Naive thymus-derived CD8-positive, alpha-beta T cell (primary cell): ENCODE measurements around the gene TRPM7. TPM values are rescaled to one million over a fixed set of nuclear protein-coding genes. Genes with fewer than 3 reads are reported as not detected.
"Not testable (repeated sequence)": the region's sequence is repeated elsewhere in the genome, so short reads cannot be mapped to it uniquely, and the experiment has no call there.

Source experiments
- ATAC-seq, 2 donors: fragments of 150-1000 bp; cut with Tn5 transposase in 1 of 2; sonication (Bioruptor Pico), chemical (Tn5 transposase) in 1 of 2; 1 replicate in 1 of 2; 2 replicates in 1 of 2; pipeline ENCODE4 v1.10.0; 2021; ENCODE audit warnings: mild to moderate bottlenecking in 2 of 2, moderate library complexity in 2 of 2
- POLR2A ChIA-PET: fragments of 350-600 bp; sonication (Branson Sonifier 250); formaldehyde crosslinking; loops from one replicate; lab custom pipeline; 2021; ENCODE audit warnings: antibody characterized with exemption; lab: Charles Lee
- DNase-seq, 10 donors: peaks; one replicate each; pipeline versions ENCODE4 v3.0.0 to v3.0.0-alpha.2; 2020 to 2022
- H3K27ac Mint-ChIP-seq, 10 donors: one replicate each; pipeline ENCODE4 v1.8.0; 2020 to 2022; ENCODE audit warnings: mild to moderate bottlenecking in 10 of 10, mixed read lengths in 10 of 10, moderate library complexity in 4 of 10, inconsistent platforms in 1 of 10
- H3K27me3 Mint-ChIP-seq, 5 donors: one replicate each; pipeline ENCODE4 v1.8.0; 2021 to 2022; ENCODE audit warnings: mixed read lengths in 5 of 5
- H3K36me3 Mint-ChIP-seq, 3 donors: one replicate each; pipeline ENCODE4 v1.8.0; 2020 to 2022; ENCODE audit warnings: mixed read lengths in 3 of 3, mild to moderate bottlenecking in 2 of 3, inconsistent platforms in 1 of 3
- H3K4me1 Mint-ChIP-seq, 4 donors: one replicate each; pipeline ENCODE4 v1.8.0; 2021 to 2022; ENCODE audit warnings: mixed read lengths in 4 of 4
- H3K4me3 Mint-ChIP-seq, 10 donors: one replicate each; pipeline ENCODE4 v1.8.0; 2020 to 2022; ENCODE audit warnings: mild to moderate bottlenecking in 10 of 10, mixed read lengths in 10 of 10, moderate library complexity in 6 of 10, inconsistent platforms in 1 of 10
- H3K9me3 Mint-ChIP-seq, 9 donors: one replicate each; pipeline ENCODE4 v1.8.0; 2020 to 2022; ENCODE audit warnings: mixed read lengths in 9 of 9, mild to moderate bottlenecking in 3 of 9, inconsistent platforms in 1 of 9, moderate library complexity in 1 of 9
- polyA plus RNA-seq, 3 donors: library from polyadenylated mRNA; unstranded; fragments of 300-500 nt; fragmentation: Illumina TruSeq; gene quantifications; one replicate each; pipeline ENCODE4 v1.2.3, GENCODE V29; 2021
- total RNA-seq, 8 experiments: library from RNA in 2 of 8; stranded (reverse) in 2 of 8; gene quantifications; one replicate each; pipeline ENCODE4 v1.2.3 and lab custom pipeline; 2021 to 2026

TRPM7 gene
- total and polyA plus RNA-seq, 5 experiments from 2014 or later, result 13.4 to 69.2 (median 14.2) TPM

DNA sequence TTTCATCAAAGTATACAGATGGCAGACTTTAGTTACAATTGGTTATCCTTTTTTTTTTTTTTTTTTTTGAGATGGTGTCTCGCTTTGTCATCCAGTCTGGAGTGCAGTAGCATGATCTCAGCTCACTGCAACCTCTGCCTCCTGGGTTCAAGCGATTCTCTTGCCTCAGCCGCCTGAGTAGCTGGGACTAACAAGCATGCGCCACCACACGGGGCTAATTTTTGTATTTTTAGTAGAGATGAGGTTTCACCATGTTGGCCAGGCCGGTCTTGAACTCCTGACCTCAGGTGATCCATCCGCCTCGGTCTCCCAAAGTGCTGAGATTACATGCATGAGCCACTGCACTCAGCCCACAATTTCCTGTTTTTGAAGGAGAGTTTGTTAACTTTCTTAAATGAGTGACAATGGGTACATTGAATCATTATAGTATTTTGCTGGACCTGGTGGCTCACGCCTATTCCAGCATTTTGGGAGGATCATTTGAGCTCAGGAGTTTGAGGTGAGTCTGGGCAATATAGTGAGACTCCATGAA is 8.1 kb upstream of the TRPM7 start:
- H3K4me3 Mint-ChIP-seq, H3K27ac Mint-ChIP-seq, DNase-seq, ATAC-seq, H3K4me1 Mint-ChIP-seq, H3K27me3 Mint-ChIP-seq, POLR2A ChIA-PET, H3K36me3 Mint-ChIP-seq, H3K9me3 Mint-ChIP-seq: not testable (repeated sequence)

DNA sequence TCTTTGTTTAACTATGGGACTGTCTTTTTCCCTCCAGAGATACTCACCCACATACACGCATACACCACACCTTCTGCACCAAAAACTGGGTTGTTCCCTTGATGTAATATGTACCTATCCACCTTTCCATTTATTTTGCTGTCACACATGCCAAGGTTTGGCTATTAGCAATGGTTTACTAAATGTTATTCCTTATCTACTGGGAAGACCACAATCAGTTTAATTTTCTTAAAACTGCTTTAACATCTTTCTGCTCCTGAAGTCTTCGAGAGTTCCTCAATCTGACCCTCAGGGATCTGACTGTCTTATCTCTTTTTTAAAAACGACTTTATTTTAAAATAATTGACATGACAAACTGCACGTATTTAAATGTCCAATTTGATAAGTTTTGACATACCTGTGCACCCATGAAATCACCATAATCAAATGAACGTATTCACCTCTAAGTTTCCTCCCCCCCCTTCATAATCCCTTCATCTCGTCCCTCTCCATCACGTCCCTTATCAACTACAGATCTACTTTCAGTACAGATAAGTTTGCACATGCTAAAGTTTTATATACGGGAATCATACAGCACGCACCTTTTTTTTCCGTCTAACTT is 805 bp upstream of the TRPM7 start:
- H3K27me3 Mint-ChIP-seq, result no peaks in the 10 kb centered on the region
- no peaks in the 10 kb centered on the region for H3K9me3 Mint-ChIP-seq
- H3K27ac Mint-ChIP-seq, result peak overlapping the region; percentile 90 to 99 (median 97)
- peak overlapping the region; percentile 83 to 99 (median 97) for H3K4me3 Mint-ChIP-seq
- H3K4me1 Mint-ChIP-seq, result peaks cover 22 to 56% (median 49%) of the 10 kb centered on the region in 4 donors
- DNase-seq, result no peak
- POLR2A ChIA-PET, result interaction anchor here (0.6 to 1.3 kb wide), 5 partner anchors 13 to 282 kb away, joined by 3 to 5 read pairs (median 4); partner anchors contain the start of gene SPPL2A
- peaks cover 0 to 26% (median 1%) of the 10 kb centered on the region in 3 donors for H3K36me3 Mint-ChIP-seq
- ATAC-seq, result peak in 1 of 2 donors; percentile 1

DNA sequence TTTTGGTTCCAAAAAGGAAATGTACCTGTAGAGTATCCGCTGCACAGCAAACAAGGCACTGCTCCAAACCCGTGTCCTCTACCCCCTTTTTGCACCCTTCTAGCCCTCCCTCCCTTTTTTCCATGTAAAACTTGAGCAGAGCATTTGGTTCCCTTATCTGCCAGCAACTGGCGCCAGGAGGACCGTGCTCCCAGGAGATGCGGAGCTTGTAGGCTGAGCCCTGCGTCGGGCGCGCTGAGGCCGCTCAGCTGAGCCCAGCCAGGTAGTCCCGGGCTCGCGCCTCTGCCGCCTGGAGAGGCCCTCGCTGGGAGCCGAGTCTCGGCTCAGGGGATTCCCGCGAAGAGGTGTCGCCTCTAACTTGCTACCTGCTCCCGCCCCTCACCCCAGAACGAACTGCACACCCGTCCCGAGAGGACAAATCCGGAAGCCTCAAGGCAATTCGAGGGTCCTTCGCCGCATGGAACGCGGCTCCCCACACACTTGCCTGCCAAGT is 575 bp downstream of the TRPM7 start:
- DNase-seq (peak in 9 of 10 donors; percentile 50 to 76 (median 68)), ATAC-seq (peak; percentile 71 to 76)
- Mint-ChIP-seq H3K9me3 (no peaks in the 10 kb centered on the region), H3K4me1 (peaks cover 27 to 64% (median 60%) of the 10 kb centered on the region in 4 donors), H3K27me3 (no peaks in the 10 kb centered on the region), H3K36me3 (peaks cover 0 to 39% (median 1%) of the 10 kb centered on the region in 3 donors), H3K27ac (peak overlapping the region; percentile 90 to 99 (median 98)), H3K4me3 (peak overlapping the region; percentile 83 to 99 (median 97))
- POLR2A ChIA-PET, result interaction anchor here (0.5 to 1.3 kb wide), 4 partner anchors 8 to 195 kb away, joined by 3 to 4 read pairs (median 4); partner anchors contain the start of gene SPPL2A

DNA sequence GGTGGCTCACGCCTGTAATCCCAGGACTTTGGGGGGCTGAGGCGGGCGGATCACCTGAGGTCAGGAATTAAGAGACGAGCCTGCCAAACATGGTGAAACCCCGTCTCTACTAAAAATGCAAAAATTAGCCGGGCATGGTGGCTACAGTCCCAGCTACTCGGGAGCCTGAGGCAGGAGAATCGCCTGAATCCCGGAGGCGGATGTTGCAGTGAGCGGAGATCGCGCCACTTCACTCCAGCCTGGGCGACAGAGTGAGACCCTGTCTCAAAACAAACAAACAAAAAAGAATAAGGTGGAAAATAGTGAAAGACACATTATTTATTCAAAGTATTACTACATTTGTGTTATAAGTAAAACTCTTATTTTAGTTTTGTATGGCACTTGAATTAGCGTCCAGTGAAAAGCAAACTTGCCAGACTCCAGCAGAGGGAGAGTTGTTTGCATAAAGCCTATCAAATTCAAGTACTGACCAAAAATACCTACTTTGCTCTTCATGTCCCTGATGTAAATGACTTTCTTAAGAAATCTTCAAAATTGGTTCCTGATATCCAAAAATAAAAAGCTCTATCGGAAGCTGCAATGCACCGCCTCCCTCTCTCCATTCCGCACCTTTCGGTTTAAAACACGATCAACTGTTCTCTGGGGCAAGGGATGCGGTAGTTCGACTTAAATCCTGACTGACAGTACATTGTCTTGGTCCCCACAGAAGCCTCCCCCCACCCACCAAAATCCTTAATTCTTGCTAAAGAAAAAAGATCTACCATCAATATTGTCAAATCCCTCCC is 1.2 kb downstream of the TRPM7 start:
- H3K36me3 Mint-ChIP-seq, result peaks cover 0 to 39% (median 1%) of the 10 kb centered on the region in 3 donors
- ATAC-seq, result no peak
- POLR2A ChIA-PET, result no interaction called here

DNA sequence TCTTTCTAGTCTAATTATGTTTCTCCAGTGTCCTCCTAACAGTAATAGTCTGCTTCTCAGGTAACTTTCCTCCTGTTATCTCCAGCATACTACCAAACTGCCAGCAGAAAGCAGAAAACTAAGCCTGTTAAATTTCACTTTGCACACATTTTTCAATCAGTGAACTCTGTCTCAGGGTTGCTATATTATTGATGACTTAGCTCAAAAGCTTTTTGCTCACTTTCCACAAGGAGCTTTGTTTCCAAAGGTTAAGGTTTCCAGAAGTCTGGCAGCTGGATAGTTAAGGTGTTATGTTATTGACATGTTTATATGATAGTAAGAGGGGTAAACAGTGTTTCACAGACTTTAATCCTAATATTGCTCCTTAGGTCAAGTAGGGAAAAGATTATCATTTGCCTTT is 5.1 kb downstream of the TRPM7 start:
- Mint-ChIP-seq H3K9me3 (no peaks in the 10 kb centered on the region), H3K27ac (peak overlapping the region in 5 of 10 donors; percentile 16 to 66 (median 41)), H3K4me1 (peaks cover 21 to 70% (median 62%) of the 10 kb centered on the region in 4 donors), H3K36me3 (peaks cover 0 to 48% (median 1%) of the 10 kb centered on the region in 3 donors), H3K4me3 (peak overlapping the region in 4 of 10 donors; percentile 15 to 63 (median 32)), H3K27me3 (no peaks in the 10 kb centered on the region)
- ATAC-seq, result no peak
- POLR2A ChIA-PET, result interaction anchor here (0.9 kb wide), 1 partner anchor 49 kb away, joined by 3 read pairs; no protein-coding TSS in a partner anchor
- no peak for DNase-seq

More for the DNA sequence above, 1.2 kb downstream of the TRPM7 start:
- peaks cover 27 to 71% (median 63%) of the 10 kb centered on the region in 4 donors for H3K4me1 Mint-ChIP-seq
- no peaks in the 10 kb centered on the region for H3K27me3 Mint-ChIP-seq
- H3K27ac Mint-ChIP-seq, result peak overlapping the region; percentile 90 to 99 (median 98)
- no peaks in the 10 kb centered on the region for H3K9me3 Mint-ChIP-seq
- H3K4me3 Mint-ChIP-seq, result peak overlapping the region; percentile 83 to 99 (median 97)
- no peak for DNase-seq

DNA sequence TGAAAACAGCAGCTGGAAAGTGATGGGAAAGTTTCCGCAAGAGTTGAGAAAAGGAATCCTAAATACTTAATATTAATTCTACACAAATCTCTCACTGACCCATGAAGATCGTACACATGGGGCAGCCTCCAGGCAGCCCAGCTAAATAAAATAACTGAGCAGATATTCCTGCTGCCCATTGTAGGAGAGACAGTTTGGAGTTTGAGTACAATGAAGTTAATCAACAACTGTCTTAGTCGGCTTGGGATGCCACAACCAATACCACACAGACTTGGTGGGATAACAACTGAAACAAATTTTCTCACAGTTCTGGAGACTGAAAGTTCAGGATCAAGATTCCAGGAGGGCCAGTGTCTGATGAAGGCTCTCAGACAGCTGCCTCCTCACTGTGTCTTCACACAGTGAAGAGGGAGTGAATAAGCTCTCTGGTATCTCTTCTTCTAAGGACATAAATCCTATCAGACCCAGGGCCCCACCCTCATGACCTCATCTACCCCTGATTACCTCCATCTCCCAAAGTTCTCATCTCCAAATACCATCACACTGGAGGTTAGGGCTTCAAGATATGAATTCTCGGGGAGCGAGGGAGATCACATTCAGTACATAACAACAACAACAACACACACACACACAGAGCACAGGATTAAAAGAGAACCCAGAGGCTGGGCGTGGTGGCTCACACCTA is 9.7 kb downstream of the TRPM7 start:
- DNase-seq, result no peak
- POLR2A ChIA-PET, result interaction anchor here (0.5 kb wide), 1 partner anchor 172 kb away, joined by 6 read pairs; no protein-coding TSS in a partner anchor
- Mint-ChIP-seq H3K27me3 (no peaks in the 10 kb centered on the region), H3K4me1 (peaks cover 7 to 46% (median 27%) of the 10 kb centered on the region in 4 donors), H3K36me3 (peaks cover 0 to 35% (median 0%) of the 10 kb centered on the region in 3 donors), H3K27ac (peak overlapping the region in 4 of 10 donors; percentile 29 to 83 (median 44)), H3K9me3 (no peaks in the 10 kb centered on the region), H3K4me3 (no peak overlapping the region)
- ATAC-seq, result no peak

DNA sequence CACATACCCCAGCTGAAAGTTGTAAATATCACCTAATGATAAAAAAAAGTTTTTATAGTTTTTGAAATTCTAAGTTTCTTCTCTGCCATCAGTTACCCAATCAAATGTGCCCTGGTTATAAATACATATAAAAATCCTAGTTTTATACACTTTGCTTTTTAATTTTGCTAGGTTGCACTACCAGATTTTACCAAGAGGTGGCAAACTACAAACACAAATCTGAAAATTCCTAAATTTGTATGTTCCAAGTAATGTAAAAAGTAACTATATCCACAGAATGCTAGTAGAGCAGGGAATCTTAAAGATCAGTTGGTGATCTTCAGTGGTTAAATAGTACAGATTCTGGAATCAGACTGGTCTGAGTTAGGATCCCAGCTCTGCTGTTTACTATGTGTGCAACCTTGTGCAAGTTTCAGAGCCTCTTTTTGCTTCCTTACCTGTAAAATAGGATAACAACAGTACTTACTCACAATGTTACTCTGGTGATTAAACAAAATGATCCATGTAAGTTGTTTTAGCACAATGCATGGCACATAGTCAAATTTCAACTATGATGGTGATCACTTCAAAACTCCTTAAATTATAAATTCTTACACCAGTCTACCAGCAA is 11.0 kb downstream of the TRPM7 start:
- Mint-ChIP-seq H3K4me1 (peaks cover 7 to 43% (median 23%) of the 10 kb centered on the region in 4 donors), H3K4me3 (no peak overlapping the region), H3K27ac (peak overlapping the region in 3 of 10 donors; percentile 13 to 77 (median 63)), H3K27me3 (no peaks in the 10 kb centered on the region), H3K36me3 (peaks cover 0 to 32% (median 0%) of the 10 kb centered on the region in 3 donors), H3K9me3 (no peaks in the 10 kb centered on the region)
- peak in 3 of 10 donors; percentile 28 to 49 (median 34) for DNase-seq
- no peak for ATAC-seq
- POLR2A ChIA-PET, result no interaction called here

DNA sequence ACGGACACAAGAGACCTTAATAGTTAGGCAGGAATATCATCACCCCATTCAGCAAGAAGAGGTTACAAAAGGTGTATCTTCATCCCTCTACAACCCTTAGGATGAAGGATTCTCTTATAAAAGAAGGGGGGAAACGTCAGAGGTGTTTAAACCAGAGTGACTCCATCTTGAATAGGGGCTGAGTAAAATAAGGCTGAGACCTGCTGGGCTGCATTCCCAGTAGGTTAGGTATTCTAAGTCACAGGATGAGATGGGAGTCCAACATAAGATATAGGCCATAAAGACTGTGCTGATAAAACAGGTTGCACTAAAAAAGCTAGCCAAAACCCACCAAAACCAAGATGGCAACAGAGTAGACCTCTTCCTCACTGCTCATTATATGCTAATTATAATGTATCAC is 16.5 kb downstream of the TRPM7 start:
- Mint-ChIP-seq H3K36me3 (peaks cover 0 to 42% (median 0%) of the 10 kb centered on the region in 3 donors), H3K4me3 (no peak overlapping the region), H3K27me3 (no peaks in the 10 kb centered on the region), H3K4me1 (peaks cover 13 to 47% (median 22%) of the 10 kb centered on the region in 4 donors), H3K27ac (peak overlapping the region in 2 of 10 donors; percentile 32 to 43), H3K9me3 (no peaks in the 10 kb centered on the region)
- ATAC-seq (no peak), DNase-seq (no peak)
- POLR2A ChIA-PET, result no interaction called here

DNA sequence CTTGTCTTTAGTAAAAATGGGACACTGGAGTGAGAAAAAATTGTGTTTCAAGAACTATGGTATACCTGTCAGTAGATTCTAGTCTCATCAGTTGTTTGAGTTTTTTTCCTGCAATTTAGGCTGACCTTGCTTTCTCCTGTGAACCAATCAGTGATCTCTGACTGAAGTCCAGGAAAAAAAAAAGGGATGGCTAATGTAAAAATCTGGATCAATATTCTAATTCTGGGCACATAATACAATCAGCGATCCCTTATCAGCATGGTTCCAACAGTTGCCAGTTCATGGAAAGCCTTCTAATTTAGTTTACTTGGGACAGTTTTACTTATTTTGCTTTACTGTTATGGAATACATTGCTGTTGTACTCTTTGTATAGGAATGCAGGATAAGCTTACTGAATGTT is 17.0 kb downstream of the TRPM7 start:
- POLR2A ChIA-PET, result no interaction called here
- Mint-ChIP-seq H3K27ac (peak overlapping the region in 3 of 10 donors; percentile 2 to 32 (median 13)), H3K4me1 (peaks cover 13 to 47% (median 22%) of the 10 kb centered on the region in 4 donors)

DNA sequence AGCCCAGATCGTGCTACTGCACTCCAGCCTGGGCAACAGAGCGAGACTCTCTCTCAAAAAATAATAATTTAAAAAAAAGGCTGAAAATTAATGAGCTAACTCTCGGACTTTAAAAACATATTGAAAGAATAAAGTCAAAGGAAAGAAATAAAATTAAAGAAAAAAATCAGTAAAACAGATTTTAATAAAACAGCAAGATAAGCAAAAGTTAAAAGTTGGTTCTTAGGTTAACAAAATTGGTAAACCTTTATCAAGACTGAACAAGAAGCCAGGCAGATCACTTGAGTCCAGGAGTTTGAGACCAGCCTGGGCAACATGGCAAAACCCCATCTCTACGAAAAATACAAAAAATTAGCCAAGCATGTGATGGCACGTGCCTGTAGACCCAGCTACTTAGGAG is 20.7 kb downstream of the TRPM7 start:
- no peak overlapping the region for H3K4me3 Mint-ChIP-seq
- no peaks in the 10 kb centered on the region for H3K9me3 Mint-ChIP-seq
- H3K36me3 Mint-ChIP-seq, result peaks cover 0 to 59% (median 0%) of the 10 kb centered on the region in 3 donors
- no peak for ATAC-seq
- H3K27me3 Mint-ChIP-seq, result no peaks in the 10 kb centered on the region
- POLR2A ChIA-PET, result no interaction called here
- DNase-seq, result no peak
- peaks cover 7 to 31% (median 16%) of the 10 kb centered on the region in 4 donors for H3K4me1 Mint-ChIP-seq
- peak overlapping the region in 6 of 10 donors; percentile 46 to 86 (median 65) for H3K27ac Mint-ChIP-seq

More for the DNA sequence above, 17.0 kb downstream of the TRPM7 start:
- H3K9me3 Mint-ChIP-seq, result no peaks in the 10 kb centered on the region
- ATAC-seq (no peak), DNase-seq (no peak)
- H3K27me3 Mint-ChIP-seq, result no peaks in the 10 kb centered on the region
- no peak overlapping the region for H3K4me3 Mint-ChIP-seq
- H3K36me3 Mint-ChIP-seq, result peaks cover 0 to 41% (median 0%) of the 10 kb centered on the region in 3 donors

DNA sequence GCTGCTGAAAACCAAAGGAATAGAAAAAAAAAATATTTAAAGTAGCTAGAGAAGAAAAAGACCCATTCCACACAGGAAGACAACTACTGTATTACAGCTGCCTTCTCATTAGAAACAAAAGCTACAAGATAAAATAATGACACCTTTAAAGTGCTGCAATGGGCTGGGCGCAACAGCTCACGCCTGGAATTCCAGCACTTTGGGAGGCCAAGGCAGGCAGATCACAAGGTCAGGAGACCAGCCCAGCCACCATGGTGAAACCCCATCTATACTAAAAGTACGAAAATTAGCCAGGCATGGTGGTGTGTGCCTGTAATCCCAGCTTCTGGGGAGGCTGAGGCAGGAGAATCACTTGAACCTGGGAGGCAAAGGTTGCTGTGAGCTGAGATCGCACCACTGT is 31.0 kb downstream of the TRPM7 start:
- no peak for DNase-seq
- POLR2A ChIA-PET, result interaction anchor here (0.6 to 0.7 kb wide), 2 partner anchors 226 to 270 kb away, joined by 3 to 5 read pairs; no protein-coding TSS in a partner anchor
- Mint-ChIP-seq H3K4me1 (peaks cover 1 to 11% (median 10%) of the 10 kb centered on the region in 4 donors), H3K27ac (peak overlapping the region in 3 of 10 donors; percentile 25 to 57 (median 48)), H3K36me3 (peaks cover 0 to 91% (median 4%) of the 10 kb centered on the region in 3 donors), H3K27me3 (no peaks in the 10 kb centered on the region), H3K9me3 (no peaks in the 10 kb centered on the region), H3K4me3 (no peak overlapping the region)
- no peak for ATAC-seq
